Measurements from ENCODE around the gene OSBPL6.

GRCh38 chr2:178386986-178387597 lies 192.8 kb downstream of the OSBPL6 start:
- TF ChIP-seq SP1 (IDR thresholded peaks at IDR 0.05): no peak
- no peak for TF ChIP-seq FOXM1 (IDR thresholded peaks at IDR 0.05; ENCODE audit: borderline replicate concordance)
- no peak for TF ChIP-seq ELF4 (IDR thresholded peaks at IDR 0.05)
